HEK293 (cell line): ENCODE data around the gene IGF1R.

Source experiments
- BCL11B ChIP-seq: fragments of 450-650 bp; formaldehyde crosslinking; IDR thresholded peaks from 2 replicates; pipeline ENCODE4 v1.5.1; 2016; ENCODE audit warnings: low read depth, missing biosample characterization, missing genetic modification characterization
- EGR2 ChIP-seq: fragments of 450-650 bp; formaldehyde crosslinking; IDR thresholded peaks from 2 replicates; pipeline ENCODE4 v1.5.1; 2016; ENCODE audit warnings: low read depth, missing biosample characterization, missing genetic modification characterization
- GLI2 ChIP-seq: fragments of 450-650 bp; formaldehyde crosslinking; IDR thresholded peaks from 2 replicates; pipeline ENCODE4; 2017; ENCODE audit warnings: missing biosample characterization, missing genetic modification characterization, low read depth, borderline replicate concordance
- GLIS2 ChIP-seq: fragments of 450-650 bp; formaldehyde crosslinking; IDR thresholded peaks from 2 replicates; pipeline ENCODE4 v1.5.1; 2016; ENCODE audit warnings: missing biosample characterization, missing genetic modification characterization
- MEIS1 ChIP-seq: sonication (generic); formaldehyde crosslinking; IDR thresholded peaks from 2 replicates; pipeline ENCODE4 v1.8.1; 2022; ENCODE audit warnings: missing genetic modification reagents, mild to moderate bottlenecking, borderline replicate concordance
- SCRT1 ChIP-seq: fragments of 450-650 bp; formaldehyde crosslinking; IDR thresholded peaks from 2 replicates; pipeline ENCODE4 v1.5.1; 2016; ENCODE audit warnings: missing biosample characterization, missing genetic modification characterization, borderline replicate concordance
- SETDB1 ChIP-seq: IDR thresholded peaks from one replicate; pipeline ENCODE4 v1.6.1; 2017; ENCODE audit warnings: mild to moderate bottlenecking, low read length, moderate library complexity, mixed read lengths; ENCODE audit not compliant: insufficient read length
- SP2 ChIP-seq: fragments of 450-650 bp; formaldehyde crosslinking; IDR thresholded peaks from 2 replicates; pipeline ENCODE4 v1.5.1; 2016; ENCODE audit warnings: missing biosample characterization, missing genetic modification characterization
- ZBTB20 ChIP-seq: fragments of 450-650 bp; formaldehyde crosslinking; IDR thresholded peaks from 2 replicates; pipeline ENCODE4 v1.5.1; 2016; ENCODE audit warnings: missing biosample characterization, missing genetic modification characterization
- ZFP69B ChIP-seq: fragments of 450-650 bp; formaldehyde crosslinking; IDR thresholded peaks from 2 replicates; pipeline ENCODE4 v1.5.1; 2016; ENCODE audit warnings: missing biosample characterization, missing genetic modification characterization
- ZNF112 ChIP-seq: fragments of 450-650 bp; formaldehyde crosslinking; IDR thresholded peaks from 2 replicates; pipeline ENCODE4 v1.5.0; 2017; ENCODE audit warnings: missing biosample characterization, missing genetic modification characterization
- ZNF132 ChIP-seq: fragments of 450-650 bp; formaldehyde crosslinking; IDR thresholded peaks from 2 replicates; pipeline ENCODE4 v1.5.1; 2017; ENCODE audit warnings: missing biosample characterization, missing genetic modification characterization, borderline replicate concordance
- ZNF138 ChIP-seq: fragments of 450-650 bp; formaldehyde crosslinking; IDR thresholded peaks from 2 replicates; pipeline ENCODE4 v1.5.1; 2016; ENCODE audit warnings: missing biosample characterization, missing genetic modification characterization, borderline replicate concordance
- ZNF140 ChIP-seq: fragments of 450-650 bp; formaldehyde crosslinking; IDR thresholded peaks from 2 replicates; pipeline ENCODE4 v1.5.1; 2016; ENCODE audit warnings: missing biosample characterization, missing genetic modification characterization
- ZNF155 ChIP-seq: fragments of 450-650 bp; formaldehyde crosslinking; IDR thresholded peaks from 2 replicates; pipeline ENCODE4 v1.5.1; 2016; ENCODE audit warnings: missing biosample characterization, missing genetic modification characterization
- ZNF184 ChIP-seq: fragments of 450-650 bp; IDR thresholded peaks from 2 replicates; pipeline ENCODE4 v1.5.1; 2018; ENCODE audit warnings: missing biosample characterization, mild to moderate bottlenecking, missing genetic modification characterization
- ZNF2 ChIP-seq: fragments of 450-650 bp; formaldehyde crosslinking; IDR thresholded peaks from 2 replicates; pipeline ENCODE4 v1.5.1; 2016; ENCODE audit warnings: missing biosample characterization, missing genetic modification characterization
- ZNF202 ChIP-seq: fragments of 450-650 bp; formaldehyde crosslinking; IDR thresholded peaks from 2 replicates; pipeline ENCODE4 v1.5.1; 2016; ENCODE audit warnings: missing biosample characterization, missing genetic modification characterization, borderline replicate concordance
- ZNF266 ChIP-seq: fragments of 450-650 bp; formaldehyde crosslinking; IDR thresholded peaks from 2 replicates; pipeline ENCODE4 v1.5.1; 2016; ENCODE audit warnings: missing biosample characterization, missing genetic modification characterization, low read depth
- ZNF37A ChIP-seq: fragments of 450-650 bp; IDR thresholded peaks from 2 replicates; pipeline ENCODE4 v1.5.1; 2018; ENCODE audit warnings: missing biosample characterization, missing genetic modification characterization
- ZNF423 ChIP-seq: fragments of 450-650 bp; formaldehyde crosslinking; IDR thresholded peaks from 2 replicates; pipeline ENCODE4 v1.5.1; 2016; ENCODE audit warnings: missing biosample characterization, missing genetic modification characterization
- ZNF560 ChIP-seq: fragments of 450-650 bp; formaldehyde crosslinking; IDR thresholded peaks from 2 replicates; pipeline ENCODE4 v1.5.1; 2017; ENCODE audit warnings: missing biosample characterization, missing genetic modification characterization, borderline replicate concordance
- ZNF585B ChIP-seq: fragments of 450-650 bp; formaldehyde crosslinking; IDR thresholded peaks from 2 replicates; pipeline ENCODE4 v1.5.1; 2016; ENCODE audit warnings: missing biosample characterization, missing genetic modification characterization
- ZNF707 ChIP-seq: fragments of 450-650 bp; formaldehyde crosslinking; IDR thresholded peaks from 2 replicates; pipeline ENCODE4 v1.5.1; 2016; ENCODE audit warnings: missing biosample characterization, missing genetic modification characterization
- ZNF76 ChIP-seq: fragments of 450-650 bp; formaldehyde crosslinking; IDR thresholded peaks from 2 replicates; pipeline ENCODE4; 2016; ENCODE audit warnings: low read depth, missing biosample characterization, missing genetic modification characterization, borderline replicate concordance
- ZNF791 ChIP-seq: fragments of 450-650 bp; formaldehyde crosslinking; IDR thresholded peaks from 2 replicates; pipeline ENCODE4 v1.5.1; 2016; ENCODE audit warnings: missing biosample characterization, missing genetic modification characterization
- ZNF792 ChIP-seq: fragments of 450-650 bp; formaldehyde crosslinking; IDR thresholded peaks from 2 replicates; pipeline ENCODE4 v1.5.1; 2016; ENCODE audit warnings: missing biosample characterization, missing genetic modification characterization
- TF ChIP-seq, protein P1 (sequence below): fragments of 450-650 bp; formaldehyde crosslinking; IDR thresholded peaks from 2 replicates; pipeline ENCODE4 v1.5.1; 2016; ENCODE audit warnings: missing biosample characterization, missing genetic modification characterization
- TF ChIP-seq, protein P2 (sequence below): fragments of 450-650 bp; formaldehyde crosslinking; IDR thresholded peaks from 2 replicates; pipeline ENCODE4 v1.5.1; 2016; ENCODE audit warnings: missing biosample characterization, missing genetic modification characterization
- TF ChIP-seq, protein P3 (sequence below): fragments of 450-650 bp; formaldehyde crosslinking; IDR thresholded peaks from 2 replicates; pipeline ENCODE4 v1.5.1; 2017; ENCODE audit warnings: missing biosample characterization, missing genetic modification characterization
- TF ChIP-seq, protein P4 (sequence below): sonication (generic); formaldehyde crosslinking; IDR thresholded peaks from 2 replicates; pipeline ENCODE4 v1.8.1; 2022; ENCODE audit warnings: mild to moderate bottlenecking, moderate library complexity, missing genetic modification reagents
- TF ChIP-seq, protein P5 (sequence below): fragments of 450-650 bp; formaldehyde crosslinking; IDR thresholded peaks from 2 replicates; pipeline ENCODE4 v1.5.1; 2016; ENCODE audit warnings: missing biosample characterization, missing genetic modification characterization

The IGF1R gene

DNA sequence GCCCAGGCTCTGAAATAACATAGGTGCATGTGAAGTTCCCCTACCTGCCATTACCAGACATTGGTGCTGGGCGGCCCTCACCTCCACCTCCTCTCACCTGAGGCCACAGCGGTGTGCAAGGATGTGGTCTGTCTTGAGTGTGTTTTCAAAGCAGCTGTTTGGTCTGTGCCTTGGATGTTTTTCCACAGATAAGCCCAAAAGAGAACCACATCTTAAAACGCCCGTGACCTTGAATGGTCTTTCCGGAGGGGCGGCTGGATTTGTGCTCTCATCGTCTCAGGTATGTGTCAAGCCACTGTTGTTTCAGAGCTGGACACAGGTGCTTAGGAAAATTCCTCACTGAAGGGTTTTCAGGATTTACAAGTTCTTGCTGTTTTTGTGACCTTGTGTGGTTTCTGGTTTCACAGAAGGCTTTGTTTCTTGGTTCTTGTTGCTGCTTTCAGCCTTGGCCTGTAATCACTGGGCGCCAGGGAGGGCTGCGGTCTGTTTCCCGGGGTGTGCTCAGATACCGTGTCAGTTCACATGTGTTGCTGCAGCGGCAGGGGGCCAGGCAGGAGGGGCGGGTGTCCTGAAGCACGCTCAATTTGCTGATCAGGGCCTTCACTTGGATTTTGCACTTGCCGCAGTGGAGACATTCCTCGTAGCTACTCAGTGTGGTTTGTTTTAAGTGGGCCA, 128.4 kb downstream of the IGF1R start (continued):
- TF ChIP-seq, protein P1, sequence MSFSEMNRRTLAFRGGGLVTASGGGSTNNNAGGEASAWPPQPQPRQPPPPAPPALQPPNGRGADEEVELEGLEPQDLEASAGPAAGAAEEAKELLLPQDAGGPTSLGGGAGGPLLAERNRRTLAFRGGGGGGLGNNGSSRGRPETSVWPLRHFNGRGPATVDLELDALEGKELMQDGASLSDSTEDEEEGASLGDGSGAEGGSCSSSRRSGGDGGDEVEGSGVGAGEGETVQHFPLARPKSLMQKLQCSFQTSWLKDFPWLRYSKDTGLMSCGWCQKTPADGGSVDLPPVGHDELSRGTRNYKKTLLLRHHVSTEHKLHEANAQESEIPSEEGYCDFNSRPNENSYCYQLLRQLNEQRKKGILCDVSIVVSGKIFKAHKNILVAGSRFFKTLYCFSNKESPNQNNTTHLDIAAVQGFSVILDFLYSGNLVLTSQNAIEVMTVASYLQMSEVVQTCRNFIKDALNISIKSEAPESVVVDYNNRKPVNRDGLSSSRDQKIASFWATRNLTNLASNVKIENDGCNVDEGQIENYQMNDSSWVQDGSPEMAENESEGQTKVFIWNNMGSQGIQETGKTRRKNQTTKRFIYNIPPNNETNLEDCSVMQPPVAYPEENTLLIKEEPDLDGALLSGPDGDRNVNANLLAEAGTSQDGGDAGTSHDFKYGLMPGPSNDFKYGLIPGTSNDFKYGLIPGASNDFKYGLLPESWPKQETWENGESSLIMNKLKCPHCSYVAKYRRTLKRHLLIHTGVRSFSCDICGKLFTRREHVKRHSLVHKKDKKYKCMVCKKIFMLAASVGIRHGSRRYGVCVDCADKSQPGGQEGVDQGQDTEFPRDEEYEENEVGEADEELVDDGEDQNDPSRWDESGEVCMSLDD (tag by site-specific recombination) = no peak
- TF ChIP-seq ZNF184 (tag by site-specific recombination) = no peak
- TF ChIP-seq ZNF791 (tag by site-specific recombination) = no peak
- TF ChIP-seq ZNF202 (tag by site-specific recombination) = no peak
- TF ChIP-seq SETDB1 = no peak
- no peak for TF ChIP-seq ZNF2 (tag by site-specific recombination)
- no peak for TF ChIP-seq MEIS1
- TF ChIP-seq ZNF423 = peak; percentile 98
- no peak for TF ChIP-seq ZNF138 (tag by site-specific recombination)
- TF ChIP-seq ZNF560 (tag by site-specific recombination) = no peak
- no peak for TF ChIP-seq ZNF37A (tag by site-specific recombination)
- no peak for TF ChIP-seq BCL11B (tag by site-specific recombination)
- TF ChIP-seq ZNF585B (tag by site-specific recombination) = no peak
- TF ChIP-seq, protein P2, sequence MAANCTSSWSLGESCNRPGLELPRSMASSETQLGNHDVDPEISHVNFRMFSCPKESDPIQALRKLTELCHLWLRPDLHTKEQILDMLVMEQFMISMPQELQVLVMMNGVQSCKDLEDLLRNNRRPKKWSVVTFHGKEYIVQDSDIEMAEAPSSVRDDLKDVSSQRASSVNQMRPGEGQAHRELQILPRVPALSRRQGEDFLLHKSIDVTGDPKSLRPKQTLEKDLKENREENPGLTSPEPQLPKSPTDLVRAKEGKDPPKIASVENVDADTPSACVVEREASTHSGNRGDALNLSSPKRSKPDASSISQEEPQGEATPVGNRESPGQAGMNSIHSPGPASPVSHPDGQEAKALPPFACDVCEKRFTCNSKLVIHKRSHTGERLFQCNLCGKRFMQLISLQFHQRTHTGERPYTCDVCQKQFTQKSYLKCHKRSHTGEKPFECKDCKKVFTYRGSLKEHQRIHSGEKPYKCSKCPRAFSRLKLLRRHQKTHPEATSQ (tag by site-specific recombination) = no peak
- TF ChIP-seq ZNF155 (tag by site-specific recombination) = no peak
- TF ChIP-seq ZNF140 (tag by site-specific recombination) = no peak
- TF ChIP-seq EGR2 (tag by site-specific recombination) = no peak
- TF ChIP-seq ZNF112 = no peak
- peak; percentile 97 for TF ChIP-seq SCRT1 (tag by site-specific recombination)
- no peak for TF ChIP-seq SP2 (tag by site-specific recombination)
- TF ChIP-seq GLIS2 (tag by site-specific recombination) = no peak
- TF ChIP-seq, protein P3, sequence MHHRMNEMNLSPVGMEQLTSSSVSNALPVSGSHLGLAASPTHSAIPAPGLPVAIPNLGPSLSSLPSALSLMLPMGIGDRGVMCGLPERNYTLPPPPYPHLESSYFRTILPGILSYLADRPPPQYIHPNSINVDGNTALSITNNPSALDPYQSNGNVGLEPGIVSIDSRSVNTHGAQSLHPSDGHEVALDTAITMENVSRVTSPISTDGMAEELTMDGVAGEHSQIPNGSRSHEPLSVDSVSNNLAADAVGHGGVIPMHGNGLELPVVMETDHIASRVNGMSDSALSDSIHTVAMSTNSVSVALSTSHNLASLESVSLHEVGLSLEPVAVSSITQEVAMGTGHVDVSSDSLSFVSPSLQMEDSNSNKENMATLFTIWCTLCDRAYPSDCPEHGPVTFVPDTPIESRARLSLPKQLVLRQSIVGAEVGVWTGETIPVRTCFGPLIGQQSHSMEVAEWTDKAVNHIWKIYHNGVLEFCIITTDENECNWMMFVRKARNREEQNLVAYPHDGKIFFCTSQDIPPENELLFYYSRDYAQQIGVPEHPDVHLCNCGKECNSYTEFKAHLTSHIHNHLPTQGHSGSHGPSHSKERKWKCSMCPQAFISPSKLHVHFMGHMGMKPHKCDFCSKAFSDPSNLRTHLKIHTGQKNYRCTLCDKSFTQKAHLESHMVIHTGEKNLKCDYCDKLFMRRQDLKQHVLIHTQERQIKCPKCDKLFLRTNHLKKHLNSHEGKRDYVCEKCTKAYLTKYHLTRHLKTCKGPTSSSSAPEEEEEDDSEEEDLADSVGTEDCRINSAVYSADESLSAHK (tag by site-specific recombination) = no peak
- no peak for TF ChIP-seq ZNF266 (tag by site-specific recombination)
- no peak for TF ChIP-seq GLI2 (tag by site-specific recombination)
- no peak for TF ChIP-seq ZNF76 (tag by site-specific recombination)
- TF ChIP-seq ZNF707 (tag by site-specific recombination) = no peak
- TF ChIP-seq ZBTB20 = 0 out of 2 replicates have a peak, but pooled peaks have one; percentile 39
- peak; percentile 55 for TF ChIP-seq ZFP69B (tag by site-specific recombination)
- TF ChIP-seq ZNF132 (tag by site-specific recombination) = no peak
- TF ChIP-seq, protein P4, sequence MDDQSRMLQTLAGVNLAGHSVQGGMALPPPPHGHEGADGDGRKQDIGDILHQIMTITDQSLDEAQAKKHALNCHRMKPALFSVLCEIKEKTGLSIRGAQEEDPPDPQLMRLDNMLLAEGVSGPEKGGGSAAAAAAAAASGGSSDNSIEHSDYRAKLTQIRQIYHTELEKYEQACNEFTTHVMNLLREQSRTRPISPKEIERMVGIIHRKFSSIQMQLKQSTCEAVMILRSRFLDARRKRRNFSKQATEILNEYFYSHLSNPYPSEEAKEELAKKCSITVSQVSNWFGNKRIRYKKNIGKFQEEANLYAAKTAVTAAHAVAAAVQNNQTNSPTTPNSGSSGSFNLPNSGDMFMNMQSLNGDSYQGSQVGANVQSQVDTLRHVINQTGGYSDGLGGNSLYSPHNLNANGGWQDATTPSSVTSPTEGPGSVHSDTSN (CRISPR knock-in tag) = no peak
- TF ChIP-seq, protein P5, sequence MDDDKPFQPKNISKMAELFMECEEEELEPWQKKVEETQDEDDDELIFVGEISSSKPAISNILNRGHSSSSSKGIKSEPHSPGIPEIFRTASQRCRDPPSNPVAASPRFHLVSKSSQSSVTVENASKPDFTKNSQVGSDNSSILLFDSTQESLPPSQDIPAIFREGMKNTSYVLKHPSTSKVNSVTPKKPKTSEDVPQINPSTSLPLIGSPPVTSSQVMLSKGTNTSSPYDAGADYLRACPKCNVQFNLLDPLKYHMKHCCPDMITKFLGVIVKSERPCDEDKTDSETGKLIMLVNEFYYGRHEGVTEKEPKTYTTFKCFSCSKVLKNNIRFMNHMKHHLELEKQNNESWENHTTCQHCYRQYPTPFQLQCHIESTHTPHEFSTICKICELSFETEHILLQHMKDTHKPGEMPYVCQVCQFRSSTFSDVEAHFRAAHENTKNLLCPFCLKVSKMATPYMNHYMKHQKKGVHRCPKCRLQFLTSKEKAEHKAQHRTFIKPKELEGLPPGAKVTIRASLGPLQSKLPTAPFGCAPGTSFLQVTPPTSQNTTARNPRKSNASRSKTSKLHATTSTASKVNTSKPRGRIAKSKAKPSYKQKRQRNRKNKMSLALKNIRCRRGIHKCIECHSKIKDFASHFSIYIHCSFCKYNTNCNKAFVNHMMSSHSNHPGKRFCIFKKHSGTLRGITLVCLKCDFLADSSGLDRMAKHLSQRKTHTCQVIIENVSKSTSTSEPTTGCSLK (tag by site-specific recombination) = no peak
- TF ChIP-seq ZNF792 (tag by site-specific recombination) = no peak
